Measurements from ENCODE around the gene ERVFRD-1.

Gene ERVFRD-1

DNA sequence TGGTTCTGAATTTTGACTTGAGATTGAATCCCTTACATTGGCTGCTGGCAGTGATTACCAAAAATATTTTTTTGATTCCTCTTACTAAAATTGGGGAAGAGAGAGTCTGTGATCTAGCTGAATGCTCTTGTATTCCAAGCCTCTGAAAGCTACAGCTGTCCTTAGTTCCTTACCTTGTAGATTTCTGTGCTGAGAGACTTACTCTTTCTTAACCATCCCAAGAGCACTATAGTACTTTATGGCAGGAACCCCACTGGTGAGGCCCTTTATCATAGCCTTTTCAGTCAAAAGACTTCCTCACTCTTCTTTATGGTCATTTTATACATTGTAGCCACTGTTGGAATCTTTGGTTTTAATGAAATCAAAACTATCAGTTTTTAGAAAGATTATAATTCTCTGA lies 19.1 kb upstream of the ERVFRD-1 start:
- in situ Hi-C loops (cut with MboI; ENCODE audit: low sequenced_read_pairs, unreplicated experiment) = no loop called here
- DNase-seq (ENCODE audit: low spot score) = no peak
- TF ChIP-seq, protein P1, sequence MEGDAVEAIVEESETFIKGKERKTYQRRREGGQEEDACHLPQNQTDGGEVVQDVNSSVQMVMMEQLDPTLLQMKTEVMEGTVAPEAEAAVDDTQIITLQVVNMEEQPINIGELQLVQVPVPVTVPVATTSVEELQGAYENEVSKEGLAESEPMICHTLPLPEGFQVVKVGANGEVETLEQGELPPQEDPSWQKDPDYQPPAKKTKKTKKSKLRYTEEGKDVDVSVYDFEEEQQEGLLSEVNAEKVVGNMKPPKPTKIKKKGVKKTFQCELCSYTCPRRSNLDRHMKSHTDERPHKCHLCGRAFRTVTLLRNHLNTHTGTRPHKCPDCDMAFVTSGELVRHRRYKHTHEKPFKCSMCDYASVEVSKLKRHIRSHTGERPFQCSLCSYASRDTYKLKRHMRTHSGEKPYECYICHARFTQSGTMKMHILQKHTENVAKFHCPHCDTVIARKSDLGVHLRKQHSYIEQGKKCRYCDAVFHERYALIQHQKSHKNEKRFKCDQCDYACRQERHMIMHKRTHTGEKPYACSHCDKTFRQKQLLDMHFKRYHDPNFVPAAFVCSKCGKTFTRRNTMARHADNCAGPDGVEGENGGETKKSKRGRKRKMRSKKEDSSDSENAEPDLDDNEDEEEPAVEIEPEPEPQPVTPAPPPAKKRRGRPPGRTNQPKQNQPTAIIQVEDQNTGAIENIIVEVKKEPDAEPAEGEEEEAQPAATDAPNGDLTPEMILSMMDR (IDR thresholded peaks at IDR 0.05; ENCODE audit: borderline replicate concordance, control extremely low read depth, extremely low read depth, insufficient read depth, missing control alignments) = no peak

DNA sequence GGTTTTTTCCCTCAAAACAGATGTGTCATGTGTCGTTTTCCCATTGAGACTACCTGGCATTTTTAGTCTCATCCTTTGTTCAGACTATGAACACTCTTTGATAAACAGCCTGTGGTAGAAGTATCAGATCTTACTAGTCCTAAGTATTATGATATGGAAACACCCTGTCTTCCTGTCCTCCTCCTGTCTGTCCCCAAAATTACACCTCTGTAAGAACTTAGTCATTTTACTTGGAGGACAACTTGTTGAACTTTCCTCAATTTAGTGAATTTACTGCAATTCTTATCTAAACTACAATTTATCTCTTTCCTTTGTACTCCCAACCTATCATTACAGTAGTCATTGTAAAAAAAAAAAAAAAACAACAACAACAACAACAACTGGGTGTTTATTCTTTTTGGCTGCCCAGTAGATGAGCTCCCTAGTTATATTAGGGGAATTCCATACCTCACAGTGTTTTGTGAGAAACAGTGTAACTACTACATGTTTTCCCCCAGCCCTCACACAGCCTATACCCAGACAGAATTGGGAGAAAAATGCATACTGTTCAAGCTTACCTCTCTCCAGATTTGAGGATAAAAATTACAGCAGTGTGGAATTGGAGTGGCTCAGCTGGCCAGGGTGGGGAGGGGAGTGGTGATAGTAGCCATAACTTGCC lies 18.5 kb upstream of the ERVFRD-1 start:
- in situ Hi-C loops (cut with MboI; ENCODE audit: low sequenced_read_pairs, unreplicated experiment) = no loop called here
- TF ChIP-seq, protein P1 (IDR thresholded peaks at IDR 0.05; ENCODE audit: borderline replicate concordance, control extremely low read depth, extremely low read depth, insufficient read depth, missing control alignments) = no peak
- no peak for DNase-seq (ENCODE audit: low spot score)

DNA sequence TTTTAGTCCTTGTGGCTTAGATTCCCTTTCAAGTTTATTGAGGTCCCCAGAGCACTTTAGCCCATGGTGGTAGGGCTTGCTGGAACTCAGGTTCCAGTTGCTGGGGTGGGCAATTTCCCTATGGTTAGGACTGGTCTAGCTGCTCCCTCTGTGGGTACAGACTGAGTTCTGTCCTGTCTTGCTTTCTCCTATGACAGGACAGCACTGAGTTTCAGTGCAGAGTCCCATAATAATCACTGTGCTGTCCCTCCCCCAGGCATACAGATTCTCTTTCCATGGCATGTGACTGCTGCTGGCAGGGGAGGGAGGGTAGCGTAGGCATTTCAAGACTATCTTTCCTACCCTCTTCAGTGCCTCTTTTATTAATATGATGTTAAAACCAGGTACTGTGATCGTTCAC lies 17.1 kb upstream of the ERVFRD-1 start:
- in situ Hi-C loops (cut with MboI; ENCODE audit: low sequenced_read_pairs, unreplicated experiment) = no loop called here
- TF ChIP-seq, protein P1 (IDR thresholded peaks at IDR 0.05; ENCODE audit: borderline replicate concordance, control extremely low read depth, extremely low read depth, insufficient read depth, missing control alignments) = no peak
- DNase-seq (ENCODE audit: low spot score) = no peak

DNA sequence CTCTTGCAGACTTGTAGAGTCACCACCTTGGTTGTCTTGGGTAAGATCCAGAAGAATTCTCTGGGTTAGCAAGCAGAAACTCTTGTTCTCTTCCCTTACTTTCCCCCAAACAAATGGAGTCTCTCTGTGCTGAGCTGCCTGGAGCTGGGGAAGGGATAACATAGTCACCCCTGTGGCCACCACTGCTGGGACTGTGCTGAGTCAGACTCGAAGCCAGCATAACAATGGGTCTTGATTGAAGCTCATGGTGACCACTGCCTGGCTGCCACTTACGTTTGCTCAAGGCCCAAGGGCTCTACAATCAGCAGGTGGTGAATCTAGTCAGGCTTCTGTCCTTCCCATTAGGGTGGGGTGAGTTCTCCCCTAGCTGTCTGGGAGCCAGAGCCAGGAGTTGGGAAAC lies 15.4 kb upstream of the ERVFRD-1 start:
- DNase-seq (ENCODE audit: low spot score) = no peak
- in situ Hi-C loops (cut with MboI; ENCODE audit: low sequenced_read_pairs, unreplicated experiment) = no loop called here
- TF ChIP-seq, protein P1 (IDR thresholded peaks at IDR 0.05; ENCODE audit: borderline replicate concordance, control extremely low read depth, extremely low read depth, insufficient read depth, missing control alignments) = no peak

DNA sequence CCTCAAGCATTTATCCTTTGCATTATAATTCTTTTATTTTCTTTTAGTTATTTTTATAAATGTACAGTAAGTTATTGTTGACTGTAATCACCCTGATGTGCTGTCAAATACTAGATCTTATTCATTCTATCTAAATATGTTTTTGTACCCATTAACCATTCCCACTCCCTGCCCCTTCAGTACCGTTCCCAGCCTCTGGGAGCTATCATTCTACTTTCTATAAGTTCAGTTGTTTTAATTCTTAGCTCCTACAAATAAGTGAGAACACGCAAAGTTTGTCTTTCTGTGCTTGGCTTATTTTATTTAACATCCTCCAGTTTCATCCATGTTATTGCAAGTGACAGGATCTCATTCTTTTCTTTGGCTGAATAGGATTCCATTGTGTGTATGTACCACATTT lies 12.5 kb upstream of the ERVFRD-1 start:
- TF ChIP-seq, protein P1 (IDR thresholded peaks at IDR 0.05; ENCODE audit: borderline replicate concordance, control extremely low read depth, extremely low read depth, insufficient read depth, missing control alignments) = no peak
- DNase-seq (ENCODE audit: low spot score) = no peak
- in situ Hi-C loops (cut with MboI; ENCODE audit: low sequenced_read_pairs, unreplicated experiment) = no loop called here

DNA sequence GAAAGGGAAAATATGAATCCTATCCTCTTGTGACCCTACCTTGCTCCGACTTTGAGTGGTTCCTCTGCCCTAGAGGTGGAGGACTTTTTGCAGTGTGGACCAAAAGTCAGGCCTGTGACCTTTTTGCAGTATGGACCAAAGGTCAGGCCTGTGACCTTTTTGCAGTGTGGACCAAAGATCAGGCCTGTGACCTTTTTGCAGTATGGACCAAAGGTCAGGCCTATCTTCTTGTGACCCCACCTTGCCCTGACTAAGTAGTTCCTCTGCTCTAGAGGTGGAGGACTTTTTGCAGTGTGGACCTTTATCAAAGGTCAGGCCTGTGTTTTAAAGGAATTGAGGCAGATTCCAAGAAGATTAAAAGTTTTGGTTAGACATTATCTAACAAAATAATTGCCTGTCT lies 10.9 kb upstream of the ERVFRD-1 start:
- in situ Hi-C loops (cut with MboI; ENCODE audit: low sequenced_read_pairs, unreplicated experiment) = no loop called here
- no peak for DNase-seq (ENCODE audit: low spot score)
- TF ChIP-seq, protein P1 (IDR thresholded peaks at IDR 0.05; ENCODE audit: borderline replicate concordance, control extremely low read depth, extremely low read depth, insufficient read depth, missing control alignments) = no peak

Data from GM13976 (cell line).